CD4-positive, alpha-beta T cell treated with Interleukin-21 for 1 hour (primary cell): ENCODE measurements around the gene CCDC90B.
"Not testable (repeated sequence)": the region's sequence is repeated elsewhere in the genome, so short reads cannot be mapped to it uniquely, and the experiment has no call there.

Experiments
- DNase-seq: peaks from one replicate; pipeline ENCODE4 v3.0.0-alpha.2; 2020

Gene CCDC90B

GRCh38 chr11:83285151-83285770, 906 bp downstream of the CCDC90B start:
- DNase-seq: no peak

GRCh38 chr11:83284501-83285150, 1.5 kb downstream of the CCDC90B start:
- DNase-seq: no peak

GRCh38 chr11:83282084-83282716, 4.0 kb downstream of the CCDC90B start:
- no peak for DNase-seq

DNA sequence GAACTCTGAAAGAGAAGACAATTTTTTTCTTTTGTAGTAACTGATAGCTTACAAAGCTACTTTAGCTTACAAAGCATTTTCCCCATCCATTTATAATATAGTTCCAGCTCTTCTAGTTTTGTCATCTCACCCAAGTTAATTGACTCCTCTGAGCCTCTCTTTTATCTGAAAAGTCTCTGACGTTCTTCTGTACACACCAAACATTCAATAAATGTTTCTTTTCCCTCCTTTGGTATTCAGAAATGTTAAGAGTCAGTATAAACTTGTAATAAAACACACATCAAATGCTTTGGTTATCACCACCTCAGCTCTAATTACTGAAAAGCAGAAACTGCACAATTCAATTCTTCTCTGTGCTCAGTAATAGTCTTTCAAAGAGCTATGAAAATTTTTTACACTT, 5.9 kb downstream of the CCDC90B start:
- no peak for DNase-seq

- no peak for DNase-seq
These were observed 7.8 kb downstream of the CCDC90B start for GRCh38 chr11:83278351-83278750.

DNA sequence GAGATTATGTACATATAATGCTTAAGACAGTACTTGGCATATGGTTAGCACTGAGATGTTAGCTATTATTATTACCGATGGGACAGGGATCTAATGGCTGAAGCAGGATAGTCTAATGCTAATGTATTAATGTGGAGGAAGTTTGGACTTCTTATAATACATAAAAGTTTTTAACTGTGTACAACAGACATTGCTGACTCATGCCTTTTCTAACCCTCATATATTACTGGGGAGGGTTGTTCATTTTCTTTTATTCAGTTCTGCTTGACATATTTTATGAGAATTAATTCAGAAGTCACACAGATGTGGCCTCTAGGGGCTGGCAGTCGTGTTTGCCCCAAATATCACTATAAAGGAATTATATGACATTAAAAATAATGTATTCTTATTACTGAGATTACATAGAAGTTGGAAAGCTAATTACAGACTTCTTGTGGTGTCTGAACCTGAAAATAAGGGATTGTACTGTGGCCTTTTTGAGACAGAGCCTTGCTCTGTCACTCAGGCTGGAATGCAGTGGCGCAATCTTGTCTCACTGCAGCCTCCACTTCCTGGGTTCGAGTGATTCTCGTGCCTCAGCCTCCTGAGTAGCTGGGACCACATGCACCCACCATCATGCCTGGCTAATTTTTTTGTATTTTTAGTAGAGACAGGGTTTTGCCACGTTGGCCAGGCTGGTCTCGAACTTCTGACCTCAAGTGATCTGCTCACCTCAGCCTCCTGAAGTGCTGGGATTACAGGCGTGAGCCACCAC, 10.1 kb downstream of the CCDC90B start:
- no peak for DNase-seq

DNA sequence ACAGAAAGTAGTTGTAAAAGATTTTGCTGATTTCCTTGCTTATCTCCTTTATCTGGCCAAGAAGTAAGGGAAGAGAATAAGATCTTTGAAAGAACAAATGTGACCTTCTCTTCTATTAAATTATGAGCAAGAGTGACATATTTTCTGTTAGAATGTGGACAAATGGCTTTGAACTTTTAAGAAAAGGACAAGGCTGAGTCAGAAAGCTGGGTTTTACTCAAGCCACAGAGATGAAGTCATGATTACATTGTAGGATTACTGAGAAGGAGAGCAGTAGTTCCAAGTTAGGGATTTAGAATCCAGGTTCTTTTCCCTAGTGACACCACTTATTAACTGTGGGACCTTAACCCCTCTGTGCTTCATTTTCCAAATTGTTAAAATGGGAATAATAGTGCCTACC, 13.5 kb downstream of the CCDC90B start:
- DNase-seq: no peak

GRCh38 chr11:83271734-83272133, 14.4 kb downstream of the CCDC90B start:
- not testable (repeated sequence) for DNase-seq

DNA sequence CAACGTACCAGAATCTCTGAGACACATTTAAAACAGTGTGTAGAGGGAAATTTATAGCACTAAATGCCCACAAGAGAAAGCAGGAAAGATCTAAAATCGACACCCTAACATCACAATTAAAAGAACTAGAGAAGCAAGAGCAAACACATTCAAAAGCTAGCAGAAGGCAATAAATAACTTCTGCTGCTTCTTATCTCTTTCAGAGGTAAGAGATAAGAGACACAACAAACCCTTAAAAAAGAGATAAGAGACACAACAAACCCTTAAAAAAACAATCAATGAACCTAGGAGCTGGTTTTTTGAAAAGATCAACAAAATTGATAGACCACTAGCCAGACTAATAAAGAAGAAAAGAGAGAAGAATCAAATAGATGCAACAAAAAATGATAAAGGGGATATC, 17.1 kb downstream of the CCDC90B start:
- not testable (repeated sequence) for DNase-seq

- no peak for DNase-seq
These were observed 20.8 kb downstream of the CCDC90B start for GRCh38 chr11:83265331-83265730.

- DNase-seq: no peak
These were observed 26.6 kb downstream of the CCDC90B start for GRCh38 chr11:83259559-83259958.

- DNase-seq: no peak
These were observed 28.4 kb downstream of the CCDC90B start for GRCh38 chr11:83257761-83258168.

DNA sequence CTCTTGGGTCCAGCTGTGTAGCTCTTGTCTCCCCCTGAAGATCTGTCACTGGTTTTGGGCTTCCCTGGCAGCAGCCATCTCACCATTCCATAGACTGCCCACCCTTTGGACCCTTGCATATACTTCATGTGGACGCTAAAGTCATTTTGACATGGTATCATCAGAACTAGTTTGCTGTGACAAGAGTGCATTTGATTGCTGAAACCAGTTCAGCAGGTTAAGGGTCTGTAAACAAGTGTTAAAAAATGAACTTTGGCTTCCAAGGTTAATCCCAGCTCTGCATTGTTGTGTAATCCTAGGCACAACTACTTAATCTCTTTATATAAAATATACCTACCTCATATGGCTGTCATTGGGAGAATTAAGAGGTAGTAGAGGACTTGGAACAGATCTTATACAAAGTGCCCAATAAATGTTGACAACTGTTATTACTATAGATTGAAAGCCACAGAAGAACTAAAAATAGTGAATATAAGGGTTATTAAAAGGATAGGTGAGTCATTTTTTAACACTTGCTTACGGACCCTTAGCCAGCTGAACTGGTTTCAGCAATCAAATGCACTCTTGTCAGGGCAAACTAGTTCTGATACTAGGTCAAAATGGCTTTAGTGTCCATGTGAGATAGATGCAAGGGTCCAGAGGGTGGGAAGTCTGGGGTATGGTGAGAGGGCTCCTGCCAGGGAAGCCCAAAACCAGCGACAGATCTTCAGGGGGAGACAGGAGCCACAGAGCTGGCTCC, 29.4 kb downstream of the CCDC90B start:
- DNase-seq: no peak

DNA sequence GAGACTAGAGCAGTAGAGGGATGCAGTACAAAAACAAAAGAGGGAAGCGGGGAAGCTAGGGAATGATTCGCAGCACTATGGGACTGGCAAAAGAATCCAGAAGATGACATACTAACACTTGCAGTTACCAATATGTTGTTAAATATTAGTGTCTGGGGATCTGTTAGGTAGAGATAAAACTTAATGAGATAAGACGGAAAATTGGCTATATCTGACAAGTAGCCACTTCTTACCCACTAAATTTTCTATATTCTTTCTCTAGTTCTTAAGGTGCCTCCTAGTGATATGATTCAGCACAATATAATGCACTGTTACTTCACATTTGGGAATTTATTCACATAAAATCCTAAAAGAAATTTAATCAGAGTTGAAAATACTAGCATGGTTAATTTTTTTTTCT, 30.8 kb downstream of the CCDC90B start:
- no peak for DNase-seq

DNA sequence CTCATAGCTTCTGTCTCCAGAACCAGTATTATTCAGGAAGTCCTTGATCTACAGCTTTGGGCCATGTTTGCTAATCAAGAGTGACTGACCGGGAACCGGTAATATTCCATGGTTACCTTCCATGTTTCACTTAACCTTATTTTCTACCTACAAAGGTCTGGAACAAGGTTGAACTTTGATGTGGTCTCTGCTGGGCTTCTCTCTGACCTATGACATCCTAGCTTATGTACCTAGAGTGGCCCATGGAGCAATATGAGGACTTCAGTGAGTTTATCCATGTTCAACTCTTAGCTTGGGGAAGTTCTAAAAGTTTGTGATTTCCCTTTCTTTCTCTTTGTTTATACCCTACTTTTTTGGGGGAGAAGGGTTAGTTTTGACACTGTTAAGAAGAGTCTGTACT, 33.2 kb downstream of the CCDC90B start:
- DNase-seq: no peak

DNA sequence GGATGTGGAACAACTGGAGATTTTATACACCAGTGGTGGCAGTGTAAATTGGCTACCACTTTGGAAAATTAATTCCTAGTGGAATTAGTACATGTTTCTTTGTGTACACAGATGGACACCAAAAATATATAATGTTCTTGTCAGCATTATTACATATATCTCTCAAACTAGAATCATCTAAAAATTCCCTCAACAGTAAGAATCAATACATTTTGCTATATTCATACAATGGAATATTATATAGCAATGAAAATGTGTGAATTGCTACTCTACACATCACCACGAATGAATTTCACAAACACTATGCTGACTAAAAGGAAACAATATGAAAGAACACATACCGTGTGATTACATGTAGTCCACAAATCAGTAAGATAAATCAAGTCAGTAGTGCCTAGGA, 33.9 kb downstream of the CCDC90B start:
- DNase-seq: no peak

- peak; percentile 54 for DNase-seq
These were observed 36.1 kb downstream of the CCDC90B start for GRCh38 chr11:83249972-83250593.

DNA sequence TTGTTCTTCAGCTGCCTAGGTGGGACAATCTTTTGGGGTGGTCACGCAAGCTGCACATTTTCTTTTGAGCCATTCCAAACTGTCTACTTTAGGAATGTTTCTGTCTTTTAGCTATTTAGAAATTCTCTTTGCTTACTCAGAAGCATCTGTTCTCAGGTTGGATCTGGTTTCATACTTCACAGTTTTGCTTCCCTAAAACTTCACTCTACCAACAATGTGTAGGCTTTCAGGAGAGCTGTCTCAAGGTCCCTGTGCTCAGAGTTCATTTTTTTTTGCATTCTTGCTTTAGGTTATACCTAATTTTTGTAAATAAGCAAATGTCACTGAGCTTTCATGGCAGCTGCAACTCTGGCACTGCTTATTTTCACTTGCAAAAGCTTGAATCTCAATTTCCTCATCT, 36.7 kb downstream of the CCDC90B start:
- DNase-seq: no peak

DNA sequence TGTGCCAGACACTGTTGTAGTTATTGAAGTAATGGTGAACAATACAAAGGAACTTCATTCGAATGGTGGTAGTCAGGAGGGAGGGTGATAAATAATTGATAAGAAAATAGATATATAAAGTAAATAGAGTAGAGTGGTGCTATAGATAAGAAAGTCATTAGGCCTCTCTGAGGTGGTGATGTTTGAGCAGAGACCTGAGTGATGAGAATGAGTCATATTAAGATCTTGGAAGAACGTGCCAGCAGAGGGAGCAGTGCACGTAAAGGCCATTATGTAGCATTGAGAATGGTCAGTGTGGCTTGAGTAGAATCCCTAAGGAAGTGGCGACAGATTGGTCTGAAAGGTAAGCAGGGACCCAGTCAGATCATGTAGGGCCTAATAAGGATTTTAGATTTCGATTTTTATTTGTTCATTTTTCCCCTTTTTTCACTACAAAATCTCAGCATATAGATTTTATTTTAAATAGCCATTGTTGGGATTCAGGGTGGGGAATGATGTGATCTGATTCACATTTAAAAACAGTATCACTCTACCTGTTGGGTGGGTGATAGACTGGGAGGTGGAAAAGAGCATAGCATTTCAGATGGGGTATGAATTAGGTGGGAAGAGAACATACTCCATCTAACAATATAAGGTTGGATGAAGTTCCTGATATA, 44.7 kb downstream of the CCDC90B start:
- DNase-seq: peak; percentile 4

DNA sequence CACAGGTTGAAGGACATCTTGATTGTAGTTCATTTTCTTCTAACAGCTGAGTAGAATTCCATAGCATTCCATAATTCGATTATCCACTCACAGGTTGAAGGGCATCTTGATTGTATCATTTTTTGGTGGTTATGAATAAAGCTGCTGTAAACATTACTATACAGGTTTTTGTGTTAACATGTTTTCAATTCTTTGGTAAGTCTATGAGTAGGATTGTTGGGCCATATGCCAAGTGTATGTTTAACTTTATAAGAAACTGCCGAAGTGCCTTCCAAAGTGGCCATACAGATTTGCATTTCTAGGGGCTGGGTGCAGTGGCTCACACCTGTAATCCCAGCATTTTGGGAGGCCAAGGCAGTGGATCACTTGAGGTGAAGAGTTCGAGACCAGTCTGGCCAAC, 48.1 kb downstream of the CCDC90B start:
- DNase-seq: no peak

GRCh38 chr11:83235825-83236224, 50.3 kb downstream of the CCDC90B start:
- DNase-seq: no peak

GRCh38 chr11:83223457-83223856, 62.7 kb downstream of the CCDC90B start:
- DNase-seq: no peak
